Parathyroid adenoma (tissue), 2 donors: ENCODE results near the gene CDCA7.
"Not testable (repeated sequence)": the region's sequence is repeated elsewhere in the genome, so short reads cannot be mapped to it uniquely, and the experiment has no call there.

Experiments used
- H2AFZ ChIP-seq: fragments of 300-600 bp; sonication (generic); one replicate; pipeline ENCODE4 v1.7.0; 2017; ENCODE audit warnings: antibody characterized with exemption, mild to moderate bottlenecking
- H3K27ac ChIP-seq: fragments of 300-600 bp; sonication (generic); one replicate; pipeline ENCODE4 v1.7.0; 2017
- H3K27me3 ChIP-seq: fragments of 300-600 bp; sonication (generic); one replicate; pipeline ENCODE4 v1.7.0; 2017; ENCODE audit warnings: low read length; ENCODE audit not compliant: control insufficient read depth, insufficient read depth
- H3K36me3 ChIP-seq: fragments of 300-600 bp; sonication (generic); one replicate; pipeline ENCODE4 v1.7.0; 2017; ENCODE audit warnings: low read length; ENCODE audit not compliant: control insufficient read depth, insufficient read depth
- H3K4me1 ChIP-seq: fragments of 300-600 bp; sonication (generic); one replicate; pipeline ENCODE4 v1.7.0; 2017; ENCODE audit warnings: control low read depth
- H3K4me2 ChIP-seq: fragments of 300-600 bp; sonication (generic); one replicate; pipeline ENCODE4 v1.7.0; 2017; ENCODE audit warnings: low read length
- H3K4me3 ChIP-seq: fragments of 300-600 bp; sonication (generic); one replicate; pipeline ENCODE4 v1.7.0; 2017; ENCODE audit warnings: low read depth, low read length
- H3K79me2 ChIP-seq: fragments of 300-600 bp; sonication (generic); one replicate; pipeline ENCODE4 v1.7.0; 2017; ENCODE audit warnings: control low read depth
- H3K9ac ChIP-seq: fragments of 300-600 bp; sonication (generic); one replicate; pipeline ENCODE4 v1.7.0; 2017; ENCODE audit warnings: mild to moderate bottlenecking
- H3K9me3 ChIP-seq: fragments of 300-600 bp; sonication (generic); one replicate; pipeline ENCODE4 v1.7.0; 2017; ENCODE audit warnings: low read length; ENCODE audit not compliant: control insufficient read depth
- TF ChIP-seq, protein P1 (sequence below): fragments of 300-600 bp; sonication (generic); IDR thresholded peaks from one replicate; pipeline ENCODE4 v1.7.0; 2017; ENCODE audit warnings: antibody characterized with exemption, mild to moderate bottlenecking
- donor health status: primary hyperparathyroidism.

Gene CDCA7

DNA sequence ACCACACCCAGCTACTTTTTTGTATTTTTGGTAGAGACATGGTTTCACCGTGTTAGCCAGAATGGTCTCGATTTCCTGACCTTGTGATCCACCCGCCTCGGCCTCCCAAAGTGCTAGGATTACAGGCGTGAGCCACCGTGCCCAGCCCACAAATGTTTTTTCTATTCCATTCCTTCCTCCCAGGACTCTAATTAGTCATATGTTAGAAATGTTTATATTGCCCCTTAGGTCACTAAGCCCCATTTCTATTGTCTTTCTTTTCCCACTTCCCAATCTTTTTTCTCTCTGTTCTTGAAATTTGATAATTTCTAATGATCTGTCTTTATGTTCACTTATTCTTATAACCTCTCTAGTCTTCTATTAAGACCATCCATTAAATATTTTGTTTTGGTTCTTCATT lies 31.3 kb upstream of the CDCA7 start:
- no peaks in the 10 kb centered on the region for H3K4me1 ChIP-seq
- no peak overlapping the region for H3K9ac ChIP-seq
- H3K36me3 ChIP-seq, result no peaks in the 10 kb centered on the region
- H3K27me3 ChIP-seq, result no peaks in the 10 kb centered on the region
- H2AFZ ChIP-seq, result no peak overlapping the region
- H3K4me3 ChIP-seq, result no peak overlapping the region
- H3K27ac ChIP-seq, result no peak overlapping the region
- no peak overlapping the region for H3K4me2 ChIP-seq
- no peaks in the 10 kb centered on the region for H3K79me2 ChIP-seq
- TF ChIP-seq, protein P1, sequence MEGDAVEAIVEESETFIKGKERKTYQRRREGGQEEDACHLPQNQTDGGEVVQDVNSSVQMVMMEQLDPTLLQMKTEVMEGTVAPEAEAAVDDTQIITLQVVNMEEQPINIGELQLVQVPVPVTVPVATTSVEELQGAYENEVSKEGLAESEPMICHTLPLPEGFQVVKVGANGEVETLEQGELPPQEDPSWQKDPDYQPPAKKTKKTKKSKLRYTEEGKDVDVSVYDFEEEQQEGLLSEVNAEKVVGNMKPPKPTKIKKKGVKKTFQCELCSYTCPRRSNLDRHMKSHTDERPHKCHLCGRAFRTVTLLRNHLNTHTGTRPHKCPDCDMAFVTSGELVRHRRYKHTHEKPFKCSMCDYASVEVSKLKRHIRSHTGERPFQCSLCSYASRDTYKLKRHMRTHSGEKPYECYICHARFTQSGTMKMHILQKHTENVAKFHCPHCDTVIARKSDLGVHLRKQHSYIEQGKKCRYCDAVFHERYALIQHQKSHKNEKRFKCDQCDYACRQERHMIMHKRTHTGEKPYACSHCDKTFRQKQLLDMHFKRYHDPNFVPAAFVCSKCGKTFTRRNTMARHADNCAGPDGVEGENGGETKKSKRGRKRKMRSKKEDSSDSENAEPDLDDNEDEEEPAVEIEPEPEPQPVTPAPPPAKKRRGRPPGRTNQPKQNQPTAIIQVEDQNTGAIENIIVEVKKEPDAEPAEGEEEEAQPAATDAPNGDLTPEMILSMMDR, result no peak
- H3K9me3 ChIP-seq, result no peaks in the 10 kb centered on the region

DNA sequence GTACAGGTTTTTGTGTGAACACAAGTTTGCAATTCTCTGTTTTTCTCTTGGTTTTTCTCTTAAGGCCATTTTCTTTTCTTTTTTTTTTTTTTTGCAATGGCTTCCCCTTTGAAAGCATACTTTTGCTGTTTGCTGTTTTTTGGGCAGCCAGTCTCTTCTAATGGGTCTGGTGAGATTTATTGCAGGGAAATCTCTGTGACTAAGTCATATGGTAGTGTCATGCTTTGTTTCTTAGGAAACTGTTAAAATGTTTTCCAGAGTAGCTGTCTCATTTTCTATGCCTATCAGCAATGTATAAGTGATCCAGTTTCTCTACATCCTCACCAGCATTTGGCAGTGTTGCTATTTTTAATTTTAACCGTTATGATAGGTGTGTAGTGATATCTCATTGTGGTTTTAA lies 27.9 kb upstream of the CDCA7 start:
- Histone ChIP-seq H3K4me2 (no peak overlapping the region), H3K79me2 (no peaks in the 10 kb centered on the region), H3K36me3 (no peaks in the 10 kb centered on the region), H2AFZ (no peak overlapping the region), H3K9me3 (peaks cover 2% of the 10 kb centered on the region), H3K4me3 (no peak overlapping the region), H3K4me1 (no peaks in the 10 kb centered on the region), H3K9ac (no peak overlapping the region), H3K27ac (no peak overlapping the region), H3K27me3 (no peaks in the 10 kb centered on the region)
- TF ChIP-seq, protein P1, result no peak

DNA sequence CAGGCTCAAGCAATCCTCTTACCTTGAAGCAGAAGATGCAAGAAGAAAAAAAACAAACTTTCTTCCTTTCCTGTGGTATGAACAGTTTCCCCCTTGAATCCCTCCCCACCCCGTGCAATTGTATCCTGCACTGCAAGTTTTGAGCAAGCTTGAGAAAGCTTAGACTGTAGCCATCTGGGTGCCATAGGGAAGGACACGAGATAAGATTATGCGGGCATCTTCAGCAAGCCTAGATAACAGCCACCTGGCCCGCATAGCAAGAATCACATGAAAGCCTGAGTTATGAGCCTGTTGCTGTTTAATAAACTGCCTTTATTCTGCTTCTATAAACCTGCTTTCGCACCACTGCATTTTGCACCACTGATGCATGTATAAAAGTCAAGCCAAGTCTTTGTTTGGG lies 27.3 kb upstream of the CDCA7 start:
- H3K79me2 ChIP-seq, result no peaks in the 10 kb centered on the region
- no peaks in the 10 kb centered on the region for H3K27me3 ChIP-seq
- H3K9me3 ChIP-seq, result peaks cover 2% of the 10 kb centered on the region
- no peak overlapping the region for H3K4me2 ChIP-seq
- no peaks in the 10 kb centered on the region for H3K36me3 ChIP-seq
- TF ChIP-seq, protein P1, result no peak
- no peaks in the 10 kb centered on the region for H3K4me1 ChIP-seq
- no peak overlapping the region for H3K27ac ChIP-seq
- H3K9ac ChIP-seq, result no peak overlapping the region
- no peak overlapping the region for H3K4me3 ChIP-seq
- H2AFZ ChIP-seq, result no peak overlapping the region

DNA sequence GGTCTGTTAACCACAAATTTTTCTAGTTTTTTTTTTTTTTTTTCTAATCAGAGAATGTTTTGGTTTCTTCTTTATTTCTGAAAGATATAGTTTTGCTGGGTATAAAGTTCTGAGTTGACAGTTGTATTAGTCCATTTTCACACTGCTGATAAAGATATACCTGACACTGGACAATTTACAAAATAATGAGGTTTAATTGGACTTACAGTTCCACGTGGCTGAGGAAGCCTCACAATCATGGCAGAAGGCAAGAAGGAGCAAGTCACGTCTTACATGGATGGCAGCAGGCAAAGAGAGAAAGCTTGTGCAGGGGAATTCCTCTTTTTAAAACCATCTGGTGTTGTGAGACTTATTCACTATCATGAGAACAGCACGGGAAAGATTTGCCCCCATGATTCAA lies 21.7 kb upstream of the CDCA7 start:
- H3K4me1 ChIP-seq, H3K9ac ChIP-seq, H3K36me3 ChIP-seq, H3K27ac ChIP-seq, H3K4me3 ChIP-seq, H3K9me3 ChIP-seq, H2AFZ ChIP-seq, H3K4me2 ChIP-seq, H3K27me3 ChIP-seq, H3K79me2 ChIP-seq: not testable (repeated sequence)

DNA sequence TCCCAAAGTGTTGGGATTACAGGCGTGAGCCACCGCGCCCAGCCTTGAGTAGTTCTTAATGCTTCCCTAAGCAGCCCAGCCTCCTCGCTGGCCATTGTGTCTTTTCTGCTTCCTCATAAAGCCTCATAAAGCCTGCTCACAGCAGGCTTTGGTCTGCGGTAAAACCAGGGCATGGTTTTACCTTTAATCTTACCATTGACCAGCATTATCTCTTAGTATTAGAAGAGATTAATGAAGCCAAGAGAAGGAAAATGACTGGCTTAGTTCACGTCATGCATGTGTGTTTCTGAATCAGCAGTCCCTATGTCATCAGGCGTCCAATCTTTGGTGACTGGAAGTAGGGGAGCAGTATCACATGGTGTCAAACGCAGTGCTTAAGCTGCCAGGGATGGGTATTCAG lies 14.9 kb upstream of the CDCA7 start:
- Histone ChIP-seq H3K9ac (no peak overlapping the region), H3K27ac (no peak overlapping the region), H3K27me3 (no peaks in the 10 kb centered on the region), H3K79me2 (no peaks in the 10 kb centered on the region), H3K4me3 (no peak overlapping the region), H3K36me3 (no peaks in the 10 kb centered on the region), H3K9me3 (no peaks in the 10 kb centered on the region), H2AFZ (no peak overlapping the region), H3K4me2 (no peak overlapping the region), H3K4me1 (no peaks in the 10 kb centered on the region)
- TF ChIP-seq, protein P1, result no peak
